ENCODE results near the gene MBNL1.

Gene MBNL1

GRCh38 chr3:152260529-152260928 is 8.2 kb upstream of the MBNL1 start:
- H3K36me3 Mint-ChIP-seq = peaks cover 11% of the 10 kb centered on the region
- H3K27ac Mint-ChIP-seq = no peak overlapping the region
- no peaks in the 10 kb centered on the region for H3K27me3 Mint-ChIP-seq
- no peaks in the 10 kb centered on the region for H3K9me3 Mint-ChIP-seq
- no peak for ATAC-seq
- H3K4me1 Mint-ChIP-seq = peaks cover 48% of the 10 kb centered on the region
- H3K4me3 Mint-ChIP-seq = no peak overlapping the region

GRCh38 chr3:152261329-152261728 is 7.4 kb upstream of the MBNL1 start:
- Mint-ChIP-seq H3K4me3 (no peak overlapping the region), H3K27ac (no peak overlapping the region), H3K36me3 (peaks cover 11% of the 10 kb centered on the region), H3K4me1 (peaks cover 45% of the 10 kb centered on the region), H3K9me3 (no peaks in the 10 kb centered on the region), H3K27me3 (no peaks in the 10 kb centered on the region)
- ATAC-seq = no peak

- Mint-ChIP-seq H3K4me3 (no peak overlapping the region), H3K4me1 (peaks cover 46% of the 10 kb centered on the region), H3K27ac (no peak overlapping the region), H3K9me3 (no peaks in the 10 kb centered on the region), H3K27me3 (no peaks in the 10 kb centered on the region), H3K36me3 (peaks cover 11% of the 10 kb centered on the region)
- ATAC-seq = no peak
Measured at GRCh38 chr3:152263711-152264110, 5.0 kb upstream of the MBNL1 start.

GRCh38 chr3:152264378-152264777 is 4.4 kb upstream of the MBNL1 start:
- Mint-ChIP-seq H3K27ac (no peak overlapping the region), H3K36me3 (peaks cover 11% of the 10 kb centered on the region), H3K27me3 (no peaks in the 10 kb centered on the region), H3K4me3 (no peak overlapping the region), H3K9me3 (no peaks in the 10 kb centered on the region), H3K4me1 (peaks cover 39% of the 10 kb centered on the region)
- ATAC-seq = no peak

GRCh38 chr3:152266221-152266995 is 2.3 kb upstream of the MBNL1 start:
- Mint-ChIP-seq H3K27ac (peak overlapping the region; percentile 95), H3K4me3 (no peak overlapping the region), H3K4me1 (peaks cover 43% of the 10 kb centered on the region), H3K36me3 (peaks cover 25% of the 10 kb centered on the region), H3K9me3 (no peaks in the 10 kb centered on the region), H3K27me3 (no peaks in the 10 kb centered on the region)
- no peak for ATAC-seq

- Mint-ChIP-seq H3K27me3 (no peaks in the 10 kb centered on the region), H3K4me1 (peaks cover 59% of the 10 kb centered on the region), H3K27ac (peak overlapping the region; percentile 95), H3K36me3 (peaks cover 31% of the 10 kb centered on the region), H3K4me3 (peak overlapping the region; percentile 93), H3K9me3 (no peaks in the 10 kb centered on the region)
- no peak for ATAC-seq
Measured at GRCh38 chr3:152267831-152268554, 736 bp upstream of the MBNL1 start.

- Mint-ChIP-seq H3K36me3 (peaks cover 29% of the 10 kb centered on the region), H3K4me1 (peaks cover 61% of the 10 kb centered on the region), H3K4me3 (peak overlapping the region; percentile 93), H3K9me3 (no peaks in the 10 kb centered on the region), H3K27me3 (no peaks in the 10 kb centered on the region), H3K27ac (peak overlapping the region; percentile 95)
- ATAC-seq = peak; percentile 87
Measured at GRCh38 chr3:152269056-152269830, 514 bp downstream of the MBNL1 start.

GRCh38 chr3:152269831-152270734 is 1.4 kb downstream of the MBNL1 start:
- H3K9me3 Mint-ChIP-seq = no peaks in the 10 kb centered on the region
- ATAC-seq = peak; percentile 43
- H3K4me1 Mint-ChIP-seq = peaks cover 63% of the 10 kb centered on the region
- H3K27ac Mint-ChIP-seq = peak overlapping the region; percentile 95
- H3K36me3 Mint-ChIP-seq = peaks cover 27% of the 10 kb centered on the region
- no peaks in the 10 kb centered on the region for H3K27me3 Mint-ChIP-seq
- H3K4me3 Mint-ChIP-seq = peak overlapping the region; percentile 93

- H3K36me3 Mint-ChIP-seq = peaks cover 27% of the 10 kb centered on the region
- no peak for ATAC-seq
- H3K4me1 Mint-ChIP-seq = peaks cover 70% of the 10 kb centered on the region
- no peaks in the 10 kb centered on the region for H3K27me3 Mint-ChIP-seq
- H3K9me3 Mint-ChIP-seq = no peaks in the 10 kb centered on the region
- H3K4me3 Mint-ChIP-seq = peak overlapping the region; percentile 93
- H3K27ac Mint-ChIP-seq = peak overlapping the region; percentile 95
Measured at GRCh38 chr3:152270937-152271336, 2.2 kb downstream of the MBNL1 start.

GRCh38 chr3:152271501-152272236 is 2.9 kb downstream of the MBNL1 start:
- peaks cover 70% of the 10 kb centered on the region for H3K4me1 Mint-ChIP-seq
- H3K36me3 Mint-ChIP-seq = peaks cover 30% of the 10 kb centered on the region
- H3K27ac Mint-ChIP-seq = peak overlapping the region; percentile 95
- H3K9me3 Mint-ChIP-seq = no peaks in the 10 kb centered on the region
- ATAC-seq = no peak
- peak overlapping the region; percentile 93 for H3K4me3 Mint-ChIP-seq
- no peaks in the 10 kb centered on the region for H3K27me3 Mint-ChIP-seq

- H3K27me3 Mint-ChIP-seq = no peaks in the 10 kb centered on the region
- H3K9me3 Mint-ChIP-seq = no peaks in the 10 kb centered on the region
- ATAC-seq = no peak
- peak overlapping the region; percentile 73 for H3K4me3 Mint-ChIP-seq
- H3K36me3 Mint-ChIP-seq = peaks cover 32% of the 10 kb centered on the region
- H3K27ac Mint-ChIP-seq = peak overlapping the region; percentile 95
- H3K4me1 Mint-ChIP-seq = peaks cover 66% of the 10 kb centered on the region
Measured at GRCh38 chr3:152272771-152273242, 4.1 kb downstream of the MBNL1 start.

GRCh38 chr3:152276681-152277080 is 8.0 kb downstream of the MBNL1 start:
- Mint-ChIP-seq H3K27me3 (no peaks in the 10 kb centered on the region), H3K27ac (peak overlapping the region; percentile 2), H3K36me3 (peaks cover 22% of the 10 kb centered on the region), H3K4me1 (peaks cover 89% of the 10 kb centered on the region), H3K9me3 (no peaks in the 10 kb centered on the region), H3K4me3 (peak overlapping the region; percentile 6)
- no peak for ATAC-seq

- peaks cover 88% of the 10 kb centered on the region for H3K4me1 Mint-ChIP-seq
- peaks cover 18% of the 10 kb centered on the region for H3K36me3 Mint-ChIP-seq
- H3K27ac Mint-ChIP-seq = no peak overlapping the region
- H3K27me3 Mint-ChIP-seq = no peaks in the 10 kb centered on the region
- H3K4me3 Mint-ChIP-seq = peak overlapping the region; percentile 5
- no peak for ATAC-seq
- H3K9me3 Mint-ChIP-seq = no peaks in the 10 kb centered on the region
Measured at GRCh38 chr3:152277198-152277597, 8.5 kb downstream of the MBNL1 start.
